ENCODE results near the gene COA4.

- no peak for TF ChIP-seq POLR2AphosphoS5 (IDR thresholded peaks at IDR 0.05)
- TF ChIP-seq CTCF (IDR thresholded peaks at IDR 0.05 in 8 of 11, conservative IDR thresholded peaks at IDR 0.05 in 3 of 11): no peak
These were observed 24.6 kb downstream of the COA4 start for GRCh38 chr11:73852049-73852448.

Measured in spleen (tissue), 7 donors.